HG03045 (cell line): ENCODE measurements around the gene COPRS.
"Not testable (repeated sequence)": the region's sequence is repeated elsewhere in the genome, so short reads cannot be mapped to it uniquely, and the experiment has no call there.

Experiments
- ATAC-seq: cut with Tn5 transposase; IDR thresholded peaks from one replicate; pipeline ENCODE4 v1.9.1; 2021; ENCODE audit warnings: mild to moderate bottlenecking, moderate library complexity; ENCODE audit not compliant: unreplicated experiment

The COPRS gene

GRCh38 chr17:31845291-31845690 lies 13.8 kb downstream of the COPRS start:
- no peak for ATAC-seq

- no peak for ATAC-seq
These were observed 15.8 kb downstream of the COPRS start for GRCh38 chr17:31843070-31843745.

GRCh38 chr17:31842195-31843069 lies 16.6 kb downstream of the COPRS start:
- ATAC-seq, result no peak

DNA sequence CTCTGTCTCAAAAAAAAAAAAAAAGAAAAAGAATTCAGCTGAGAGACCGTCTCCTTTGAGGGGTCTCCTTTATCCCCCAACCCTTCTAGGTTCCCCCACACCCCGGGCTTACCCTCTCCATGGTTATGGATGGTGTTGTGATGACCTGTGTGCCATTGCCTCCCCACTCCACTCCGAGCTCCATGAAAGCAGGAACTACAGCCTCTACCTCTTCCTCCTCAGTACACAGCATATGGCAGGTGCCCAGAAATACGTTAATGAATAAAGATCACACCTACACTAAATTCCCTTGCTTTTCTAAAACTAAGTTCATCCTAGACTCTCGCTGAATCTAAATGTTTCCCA lies 17.2 kb downstream of the COPRS start:
- ATAC-seq, result no peak

GRCh38 chr17:31838636-31839225 lies 20.3 kb downstream of the COPRS start:
- ATAC-seq, result no peak

- ATAC-seq, result no peak
These were observed 23.1 kb downstream of the COPRS start for GRCh38 chr17:31835984-31836383.

DNA sequence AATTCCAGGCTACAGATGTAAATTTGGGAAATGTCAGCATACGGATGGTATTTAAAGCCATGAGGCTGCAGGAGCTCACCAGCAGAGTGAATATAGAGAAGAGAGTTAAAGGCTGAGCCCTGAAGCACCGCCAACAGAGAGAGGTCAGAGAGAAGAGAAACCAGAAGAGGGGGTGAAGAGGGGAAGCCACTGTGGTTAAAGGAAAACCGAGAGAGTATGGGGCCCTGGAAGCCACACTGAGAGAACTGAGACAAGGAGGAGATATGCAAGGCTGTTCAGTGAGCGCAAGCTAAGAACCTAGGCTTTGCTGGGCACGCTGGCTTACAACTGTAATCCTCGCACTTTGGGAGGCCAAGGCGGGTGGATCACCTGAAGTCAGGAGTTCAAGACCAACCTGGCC lies 24.6 kb downstream of the COPRS start:
- peak; percentile 49 for ATAC-seq

GRCh38 chr17:31832746-31833145 lies 26.3 kb downstream of the COPRS start:
- ATAC-seq, result no peak

GRCh38 chr17:31830971-31831858 lies 27.8 kb downstream of the COPRS start:
- ATAC-seq, result no peak

DNA sequence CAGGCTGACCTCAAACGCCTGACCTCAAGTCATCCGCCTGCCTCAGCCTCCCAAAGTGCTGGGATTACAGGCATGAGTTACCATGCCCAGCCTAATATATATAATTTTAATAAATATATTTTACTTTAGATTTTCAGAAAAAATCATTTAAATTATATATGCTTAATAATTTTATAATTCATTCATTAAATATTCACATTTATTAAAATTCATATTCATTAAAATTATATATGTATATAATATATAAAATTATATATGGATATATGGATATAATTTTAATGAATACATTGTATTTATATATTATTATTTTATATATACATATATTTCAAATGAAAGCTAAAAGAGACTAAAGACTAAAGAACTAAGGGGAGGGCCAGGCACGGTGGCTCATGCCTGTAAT lies 29.4 kb downstream of the COPRS start:
- ATAC-seq, result no peak

GRCh38 chr17:31828955-31829354 lies 30.1 kb downstream of the COPRS start:
- not testable (repeated sequence) for ATAC-seq

DNA sequence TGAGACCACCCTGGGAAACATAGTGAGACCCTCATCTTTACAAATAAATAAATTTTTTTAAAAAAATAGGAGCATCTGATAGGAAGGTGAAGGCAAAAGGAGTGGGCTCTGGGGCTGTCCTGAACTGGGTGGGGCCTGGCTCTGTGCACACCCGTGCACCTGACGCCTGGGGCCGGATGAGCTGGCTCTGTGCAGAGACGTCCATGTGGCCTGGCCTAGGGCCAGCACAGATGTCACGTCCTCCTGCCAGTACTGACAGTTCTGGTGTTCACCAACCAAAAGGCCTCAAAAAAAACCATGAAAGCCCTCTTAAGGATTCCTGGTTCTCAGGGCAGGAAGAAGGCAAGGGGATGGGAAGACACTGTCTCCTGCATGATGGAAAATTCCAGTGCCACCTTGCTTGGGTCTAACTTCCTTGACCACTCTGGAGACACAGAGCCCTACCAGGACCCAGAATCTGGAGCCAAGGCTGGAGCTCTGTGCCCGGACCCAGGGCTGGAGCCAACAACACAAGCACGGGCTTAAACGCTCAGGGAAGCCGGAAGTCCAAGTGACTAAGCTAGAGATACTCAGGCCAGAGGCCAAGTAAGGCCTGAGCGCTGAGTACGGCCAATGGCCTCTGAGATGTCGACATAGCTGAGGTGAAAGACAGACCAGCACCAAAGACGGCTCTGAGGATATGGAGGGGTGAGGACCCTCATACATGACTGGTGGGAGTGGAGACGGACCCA lies 32.9 kb downstream of the COPRS start:
- no peak for ATAC-seq

GRCh38 chr17:31824766-31825360 lies 34.2 kb downstream of the COPRS start:
- ATAC-seq, result no peak

DNA sequence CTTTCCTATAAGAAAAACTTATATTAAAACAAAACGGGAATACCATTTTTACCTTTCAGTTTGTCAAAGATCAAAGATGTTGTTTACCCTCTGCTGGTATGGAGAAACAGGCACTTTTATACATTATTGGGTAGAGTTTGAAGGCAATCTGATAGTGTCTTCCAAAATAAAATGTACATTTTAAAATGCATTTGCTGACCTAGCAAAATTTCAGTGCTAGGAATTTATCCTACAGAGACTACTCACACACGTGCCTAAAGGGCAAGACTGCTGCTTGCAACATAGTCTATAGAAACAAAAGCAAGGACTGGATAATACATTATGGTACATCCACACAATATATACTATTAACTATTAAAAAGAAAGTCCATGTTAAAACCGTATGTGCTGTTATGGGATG lies 36.0 kb downstream of the COPRS start:
- ATAC-seq, result no peak

GRCh38 chr17:31820691-31821435 lies 38.2 kb downstream of the COPRS start:
- ATAC-seq, result no peak

- ATAC-seq, result no peak
These were observed 39.5 kb downstream of the COPRS start for GRCh38 chr17:31819578-31819977.

- not testable (repeated sequence) for ATAC-seq
These were observed 40.2 kb downstream of the COPRS start for GRCh38 chr17:31818863-31819262.

DNA sequence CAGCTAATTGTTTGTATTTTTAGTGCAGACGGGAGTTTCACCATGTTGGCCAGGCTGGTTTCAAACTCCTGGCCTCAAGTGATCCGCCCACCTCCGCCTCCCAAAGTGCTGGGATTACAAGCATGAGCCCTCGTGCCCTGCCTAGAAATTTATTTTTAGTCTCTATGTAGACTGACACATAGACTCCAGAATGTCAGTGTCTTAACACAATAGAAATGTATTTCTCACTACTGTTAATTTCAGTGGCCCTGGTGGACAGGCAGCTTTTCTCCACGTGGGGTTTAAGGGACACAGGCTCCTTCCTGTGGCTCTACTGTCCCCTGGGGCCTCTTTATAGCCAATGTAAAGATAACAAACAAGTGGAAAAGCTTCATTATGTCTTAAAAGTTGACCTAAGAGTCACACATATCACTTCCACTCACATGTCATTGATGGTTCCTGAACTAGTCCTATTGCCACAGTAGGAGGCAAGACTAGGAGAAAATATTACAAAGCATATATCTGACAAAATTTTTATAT lies 43.8 kb downstream of the COPRS start:
- ATAC-seq, result no peak

GRCh38 chr17:31811101-31811500 lies 47.9 kb downstream of the COPRS start:
- ATAC-seq, result no peak
